Kidney (tissue), 14 donors: ENCODE measurements around the gene PLEKHJ1. TPM values are rescaled to one million over a fixed set of nuclear protein-coding genes. Genes with fewer than 3 reads are reported as not detected.

Experiments
- DNase-seq, 5 donors: peaks; one replicate each; pipeline ENCODE4 v3.0.0-alpha.2; 2013 to 2020
- FAIRE-seq: peaks from 2 replicates; lab custom pipeline; 2012; peaks lifted over from hg19 to GRCh38; lab: Jason Lieb, UNC
- H3K27ac ChIP-seq, 2 donors: one replicate each; pipeline ENCODE4 v1.7.0; 2013; ENCODE audit warnings: low read depth in 2 of 2, low read length in 2 of 2, inconsistent platforms in 1 of 2
- H3K27me3 ChIP-seq: one replicate; pipeline ENCODE4 v1.7.1; 2013; ENCODE audit warnings: low read length, inconsistent platforms; ENCODE audit not compliant: control insufficient read depth, insufficient read depth
- H3K36me3 ChIP-seq, 3 donors: one replicate each; pipeline versions ENCODE4 v1.7.0 to v1.7.1; 2013; ENCODE audit warnings: low read length in 3 of 3, control low read depth in 1 of 3, inconsistent platforms in 1 of 3; ENCODE audit not compliant: insufficient read depth in 3 of 3, control insufficient read depth in 2 of 3
- H3K4me1 ChIP-seq, 3 donors: one replicate each; pipeline versions ENCODE4 v1.7.0 to v1.7.1; 2013; ENCODE audit warnings: low read length in 3 of 3, inconsistent platforms in 1 of 3, low read depth in 1 of 3; ENCODE audit not compliant: control insufficient read depth in 2 of 3, insufficient read depth in 2 of 3
- H3K4me3 ChIP-seq, 3 donors: one replicate each; pipeline versions ENCODE4 v1.7.0 to v1.8.1; 2013; ENCODE audit warnings: low read length in 3 of 3, control low read depth in 1 of 3, inconsistent platforms in 1 of 3
- H3K9ac ChIP-seq, 3 donors: one replicate each; pipeline versions ENCODE4 v1.7.0 to v1.7.1; 2013; ENCODE audit warnings: low read length in 3 of 3, control low read depth in 1 of 3, inconsistent platforms in 1 of 3
- H3K9me3 ChIP-seq, 3 donors: one replicate each; pipeline versions ENCODE4 v1.7.0 to v1.7.1; 2013; ENCODE audit warnings: low read length in 3 of 3, control low read depth in 1 of 3, inconsistent platforms in 1 of 3; ENCODE audit not compliant: control insufficient read depth in 2 of 3, insufficient read depth in 1 of 3
- CTCF ChIP-seq: IDR thresholded peaks from 3 replicates; pipeline ENCODE4 v1.5.1; 2012; ENCODE audit warnings: mild to moderate bottlenecking, moderate library complexity, borderline replicate concordance; ENCODE audit not compliant: insufficient read depth; ENCODE audit errors: extremely low read depth
- intact Hi-C: fragments of 100-400 bp; cut with DNase I; formaldehyde crosslinking; loops from one replicate; pipeline ENCODE4 v1.11.1; 2022
- polyA plus RNA-seq: library from polyadenylated mRNA; stranded (reverse); fragments of 350-450 nt; fragmentation: Illumina TruSeq; extraction: RNeasy Lipid Tissue Mini Kit (QIAGEN cat#74804); gene quantifications from one replicate; pipeline ENCODE4 v1.2.3, GENCODE V29; 2014; ENCODE audit warnings: low read depth, low replicate concordance; ENCODE audit not compliant: insufficient read depth
- total RNA-seq: library from RNA; stranded (reverse); fragmentation: NEBNext Ultra II Directional; extraction: Animal tissue kit (Norgen Biotek cat#: 25700); gene quantifications from one replicate; pipeline ENCODE4 v1.2.1, GENCODE V29; 2021
- donor health status: control.
- donor health status: control.
- donor health status: control.
- donor health status: control.
- donor health status: control.
- donor health status: DM: yes; HTN: yes; CAD: no.
- donor health status: Normal renal cell carcinoma (clear cell type).

Gene PLEKHJ1
- total and polyA plus RNA-seq, 2 donors from 2014 or later = 59.7 to 156 TPM

GRCh38 chr19:2253106-2254063, 17.3 kb upstream of the PLEKHJ1 start:
- Histone ChIP-seq H3K9ac (no peak overlapping the region), H3K4me3 (no peak overlapping the region), H3K27ac (no peak overlapping the region), H3K27me3 (peaks cover 2% of the 10 kb centered on the region), H3K9me3 (no peaks in the 10 kb centered on the region), H3K36me3 (no peaks in the 10 kb centered on the region), H3K4me1 (peaks cover 0 to 6% (median 0%) of the 10 kb centered on the region in 3 donors)
- FAIRE-seq = no peak
- TF ChIP-seq CTCF = no peak
- intact Hi-C loops = no loop called here
- peak in 2 of 5 donors; percentile 39 to 74 for DNase-seq

GRCh38 chr19:2252797-2253105, 16.6 kb upstream of the PLEKHJ1 start:
- no peak for TF ChIP-seq CTCF
- H3K9me3 ChIP-seq = no peaks in the 10 kb centered on the region
- DNase-seq (no peak), FAIRE-seq (no peak)
- intact Hi-C loops = no loop called here
- peaks cover 0 to 6% (median 0%) of the 10 kb centered on the region in 3 donors for H3K4me1 ChIP-seq
- no peak overlapping the region for H3K9ac ChIP-seq
- no peaks in the 10 kb centered on the region for H3K36me3 ChIP-seq
- no peak overlapping the region for H3K27ac ChIP-seq
- peaks cover 2% of the 10 kb centered on the region for H3K27me3 ChIP-seq
- no peak overlapping the region for H3K4me3 ChIP-seq

- no peak overlapping the region for H3K4me3 ChIP-seq
- no peak overlapping the region for H3K27ac ChIP-seq
- no peak overlapping the region for H3K9ac ChIP-seq
- no peak for TF ChIP-seq CTCF
- FAIRE-seq (no peak), DNase-seq (peak in 1 of 5 donors; percentile 74)
- H3K9me3 ChIP-seq = no peaks in the 10 kb centered on the region
- H3K36me3 ChIP-seq = peaks cover 0 to 2% (median 0%) of the 10 kb centered on the region in 3 donors
- peaks cover 2% of the 10 kb centered on the region for H3K27me3 ChIP-seq
- intact Hi-C loops = no loop called here
- peaks cover 0 to 6% (median 0%) of the 10 kb centered on the region in 3 donors for H3K4me1 ChIP-seq
Measured at GRCh38 chr19:2252055-2252796, 16.1 kb upstream of the PLEKHJ1 start.
